Measurements from ENCODE around the gene EIF1AD.

EIF1AD gene

GRCh38 chr11:66014804-66015453 is 13.0 kb upstream of the EIF1AD start:
- TF ChIP-seq EZH2phosphoT487 (IDR thresholded peaks at IDR 0.05; ENCODE audit: borderline replicate concordance): no peak
- TF ChIP-seq CTCF (conservative IDR thresholded peaks at IDR 0.05; ENCODE audit: low read length): no peak
- no peaks in the 10 kb centered on the region for H4K20me1 ChIP-seq (ENCODE audit: insufficient read depth, low read length, poor library complexity, severe bottlenecking)
- no peaks in the 10 kb centered on the region for H3F3A ChIP-seq (ENCODE audit: low read depth)
- H3K9ac ChIP-seq (ENCODE audit: low read depth, low read length, poor library complexity, severe bottlenecking): no peak overlapping the region
- H3K9me3 ChIP-seq (ENCODE audit: insufficient read depth, low read depth, low read length): no peaks in the 10 kb centered on the region
- H3K4me3 ChIP-seq (ENCODE audit: low read length, poor library complexity, severe bottlenecking): no peak overlapping the region
- no peak overlapping the region for H3K4me2 ChIP-seq (ENCODE audit: low read depth, low read length, poor library complexity, severe bottlenecking)
- H3K27me3 ChIP-seq (ENCODE audit: insufficient read depth, low read length, poor library complexity, severe bottlenecking): no peaks in the 10 kb centered on the region
- H2AFZ ChIP-seq (ENCODE audit: low read length): no peak overlapping the region
- H3K4me1 ChIP-seq (ENCODE audit: insufficient read depth, low read length, poor library complexity, severe bottlenecking): no peaks in the 10 kb centered on the region
- no peaks in the 10 kb centered on the region for H3K9me2 ChIP-seq (replicated peaks; ENCODE audit: low read depth, low read length)
- H3K36me3 ChIP-seq (ENCODE audit: insufficient read depth, low read length): no peaks in the 10 kb centered on the region
- no peaks in the 10 kb centered on the region for H3K79me2 ChIP-seq (ENCODE audit: insufficient read depth, low read length)

- H3K36me3 ChIP-seq (ENCODE audit: insufficient read depth, low read length): no peaks in the 10 kb centered on the region
- no peak overlapping the region for H2AFZ ChIP-seq (ENCODE audit: low read length)
- no peaks in the 10 kb centered on the region for H3K27me3 ChIP-seq (ENCODE audit: insufficient read depth, low read length, poor library complexity, severe bottlenecking)
- H3K79me2 ChIP-seq (ENCODE audit: insufficient read depth, low read length): no peaks in the 10 kb centered on the region
- TF ChIP-seq CTCF (conservative IDR thresholded peaks at IDR 0.05; ENCODE audit: low read length) (no peak), EZH2phosphoT487 (IDR thresholded peaks at IDR 0.05; ENCODE audit: borderline replicate concordance) (no peak)
- no peaks in the 10 kb centered on the region for H3K9me3 ChIP-seq (ENCODE audit: insufficient read depth, low read depth, low read length)
- H3K9me2 ChIP-seq (replicated peaks; ENCODE audit: low read depth, low read length): no peaks in the 10 kb centered on the region
- H3F3A ChIP-seq (ENCODE audit: low read depth): no peaks in the 10 kb centered on the region
- no peaks in the 10 kb centered on the region for H4K20me1 ChIP-seq (ENCODE audit: insufficient read depth, low read length, poor library complexity, severe bottlenecking)
- peaks cover 2% of the 10 kb centered on the region for H3K4me1 ChIP-seq (ENCODE audit: insufficient read depth, low read length, poor library complexity, severe bottlenecking)
- no peak overlapping the region for H3K9ac ChIP-seq (ENCODE audit: low read depth, low read length, poor library complexity, severe bottlenecking)
- H3K4me2 ChIP-seq (ENCODE audit: low read depth, low read length, poor library complexity, severe bottlenecking): no peak overlapping the region
- H3K4me3 ChIP-seq (ENCODE audit: low read length, poor library complexity, severe bottlenecking): no peak overlapping the region
Observed at GRCh38 chr11:66013762-66014100, 11.8 kb upstream of the EIF1AD start.

DNA sequence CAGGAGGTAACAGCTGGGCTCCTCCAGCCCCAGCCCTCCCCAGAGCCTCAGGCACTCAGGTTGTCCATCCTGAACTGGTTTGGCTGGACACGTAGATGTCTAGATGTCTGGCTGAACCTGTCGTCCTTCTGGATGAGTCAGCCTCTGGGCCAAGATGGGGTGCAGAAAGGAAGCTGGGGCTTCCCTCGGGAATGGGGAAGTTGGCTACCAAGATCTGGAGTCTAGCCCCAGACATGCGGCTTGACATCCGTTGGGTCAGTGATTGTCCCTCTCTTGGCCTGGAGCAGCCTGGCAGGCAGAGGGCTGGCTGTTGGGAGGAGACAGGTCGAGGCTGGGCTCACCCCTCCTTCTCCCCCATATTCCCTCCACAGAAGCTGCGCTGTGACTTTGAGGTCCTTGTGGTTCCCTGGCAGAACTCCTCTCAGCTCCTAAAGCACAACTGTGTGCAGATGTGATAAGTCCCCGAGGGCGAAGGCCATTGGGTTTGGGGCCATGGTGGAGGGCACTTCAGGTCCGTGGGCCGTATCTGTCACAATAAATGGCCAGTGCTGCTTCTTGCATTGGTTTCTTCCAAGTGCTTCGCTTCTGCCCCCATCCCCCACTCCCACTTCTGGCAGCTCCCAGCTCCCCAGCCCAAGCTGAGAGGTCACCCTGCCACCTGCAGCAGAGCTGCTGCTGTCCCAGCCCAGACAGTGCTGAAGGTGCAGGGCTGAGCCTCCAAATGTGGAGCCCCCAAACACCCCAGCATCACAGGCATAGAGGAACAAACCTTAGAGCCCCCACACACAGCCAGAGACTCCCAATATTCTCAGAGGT is 11.2 kb upstream of the EIF1AD start:
- H2AFZ ChIP-seq (ENCODE audit: low read length): no peak overlapping the region
- H3F3A ChIP-seq (ENCODE audit: low read depth): no peaks in the 10 kb centered on the region
- TF ChIP-seq CTCF (conservative IDR thresholded peaks at IDR 0.05; ENCODE audit: low read length): no peak
- TF ChIP-seq EZH2phosphoT487 (IDR thresholded peaks at IDR 0.05; ENCODE audit: borderline replicate concordance): no peak

More for the DNA sequence above, 11.2 kb upstream of the EIF1AD start:
- no peak overlapping the region for H3K4me2 ChIP-seq (ENCODE audit: low read depth, low read length, poor library complexity, severe bottlenecking)
- H4K20me1 ChIP-seq (ENCODE audit: insufficient read depth, low read length, poor library complexity, severe bottlenecking): no peaks in the 10 kb centered on the region
- no peaks in the 10 kb centered on the region for H3K36me3 ChIP-seq (ENCODE audit: insufficient read depth, low read length)
- H3K4me3 ChIP-seq (ENCODE audit: low read length, poor library complexity, severe bottlenecking): no peak overlapping the region
- H3K4me1 ChIP-seq (ENCODE audit: insufficient read depth, low read length, poor library complexity, severe bottlenecking): peaks cover 7% of the 10 kb centered on the region
- no peaks in the 10 kb centered on the region for H3K9me3 ChIP-seq (ENCODE audit: insufficient read depth, low read depth, low read length)
- H3K9ac ChIP-seq (ENCODE audit: low read depth, low read length, poor library complexity, severe bottlenecking): no peak overlapping the region
- no peaks in the 10 kb centered on the region for H3K27me3 ChIP-seq (ENCODE audit: insufficient read depth, low read length, poor library complexity, severe bottlenecking)
- H3K79me2 ChIP-seq (ENCODE audit: insufficient read depth, low read length): no peaks in the 10 kb centered on the region
- no peaks in the 10 kb centered on the region for H3K9me2 ChIP-seq (replicated peaks; ENCODE audit: low read depth, low read length)

Data from Loucy (cell line).